COLO829 (cell line): ENCODE measurements around the gene OR2T3.
"Not testable (repeated sequence)": the region's sequence is repeated elsewhere in the genome, so short reads cannot be mapped to it uniquely, and the experiment has no call there.

Experiments
- DNase-seq: peaks from one replicate; pipeline ENCODE4 v3.0.0; 2012; ENCODE audit warnings: low spot score

The OR2T3 gene

DNA sequence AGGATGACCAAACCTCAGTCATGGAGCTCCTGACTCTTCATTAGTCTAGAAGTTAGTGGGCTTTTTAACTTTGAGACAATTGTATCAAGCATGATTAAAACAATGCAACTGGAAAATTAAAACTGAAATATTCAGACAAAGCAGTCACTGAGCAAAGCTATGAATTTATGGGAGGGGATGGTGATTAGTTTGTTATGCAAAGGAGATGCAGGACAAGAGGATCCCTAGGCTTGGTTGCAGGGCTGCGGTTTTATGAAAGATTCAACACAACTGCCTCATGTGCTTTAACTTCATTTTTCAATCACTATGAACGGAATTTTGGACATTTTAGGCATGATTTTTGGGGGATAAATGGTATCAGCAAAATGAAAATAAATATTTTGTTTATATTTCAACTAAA lies 1.0 kb upstream of the OR2T3 start:
- DNase-seq, result not testable (repeated sequence)

DNA sequence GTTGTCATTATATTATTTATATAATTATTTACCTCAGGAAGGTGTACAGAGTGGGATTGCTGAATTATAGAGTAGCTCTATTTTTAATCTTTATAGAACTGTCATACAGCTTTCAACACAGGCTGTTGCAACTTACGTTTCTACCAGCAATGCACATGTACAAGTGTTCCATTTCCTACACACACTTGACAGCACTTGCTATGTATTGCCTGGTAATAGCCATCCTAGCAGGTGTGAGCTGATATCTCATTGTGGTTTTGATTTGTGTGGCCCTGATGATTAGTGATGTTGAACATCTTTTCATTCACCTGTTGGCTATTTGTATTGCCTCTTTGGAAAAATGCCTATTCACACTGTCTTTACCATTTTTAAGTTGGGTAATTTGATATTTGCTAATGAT lies 2.5 kb downstream of the OR2T3 start:
- not testable (repeated sequence) for DNase-seq

DNA sequence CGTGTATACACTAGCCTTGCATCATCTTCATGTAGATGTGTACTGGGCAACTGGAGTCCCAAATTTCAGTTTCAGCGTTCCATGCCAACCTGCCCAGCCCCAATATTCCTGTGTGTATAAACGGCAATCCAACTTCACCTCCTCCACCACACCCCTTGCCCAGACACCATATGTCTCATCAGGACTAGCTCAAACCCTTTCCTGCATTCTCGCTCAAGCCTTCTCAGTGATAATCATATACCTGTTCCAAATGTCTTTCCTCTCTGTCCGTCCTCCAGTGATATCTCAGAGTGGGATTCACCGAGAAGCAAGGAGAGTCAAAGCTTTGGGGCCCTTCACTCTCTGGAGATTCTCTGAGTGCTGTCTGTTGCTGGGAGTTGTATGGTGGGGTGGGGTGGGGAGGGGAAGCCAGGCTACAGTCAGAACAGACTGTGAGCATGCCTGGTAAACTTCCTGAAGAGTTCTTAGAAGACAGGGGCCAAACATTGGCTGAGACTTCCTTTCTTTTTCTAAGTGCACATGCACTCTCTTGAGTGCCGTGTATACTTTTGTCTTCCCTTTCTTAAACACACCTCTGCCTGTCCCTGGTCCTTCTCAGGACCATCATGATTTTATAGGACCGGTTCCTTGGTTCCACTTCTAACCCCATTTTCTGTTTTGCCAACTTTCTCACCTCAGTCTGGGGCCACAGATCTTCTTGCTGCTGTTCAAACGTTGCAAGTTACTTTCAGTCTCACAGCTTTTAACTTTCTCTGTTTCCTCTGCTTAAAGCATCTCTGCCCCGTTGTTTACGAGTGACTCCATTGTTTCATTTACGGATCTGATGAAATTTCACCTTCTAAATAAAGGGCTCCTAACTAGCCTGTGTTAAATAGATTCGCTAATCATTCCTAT lies 8.8 kb downstream of the OR2T3 start:
- not testable (repeated sequence) for DNase-seq

DNA sequence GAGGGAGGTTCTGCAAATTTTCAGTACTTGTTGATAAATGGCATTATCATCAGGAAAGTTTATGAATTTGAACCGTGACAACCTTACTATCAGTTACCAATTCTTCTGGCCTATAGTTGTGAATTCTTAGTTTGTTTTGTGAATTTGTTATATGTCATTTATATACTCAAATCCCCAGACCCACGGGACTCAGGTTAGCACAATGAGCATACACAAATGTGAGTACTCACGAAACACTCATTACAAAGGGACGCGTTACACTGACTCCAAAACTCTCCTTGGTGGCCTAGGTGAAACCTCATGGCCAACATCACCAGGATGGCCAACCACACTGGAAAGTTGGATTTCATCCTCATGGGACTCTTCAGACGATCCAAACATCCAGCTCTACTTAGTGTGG lies 15.1 kb downstream of the OR2T3 start, which contains the start of gene OR2T5:
TSS of gene OR2T5 (plus strand) at position 301 of the 400 bp plus-strand sequence. CDS start at position 301, 0 bp downstream.
- not testable (repeated sequence) for DNase-seq

DNA sequence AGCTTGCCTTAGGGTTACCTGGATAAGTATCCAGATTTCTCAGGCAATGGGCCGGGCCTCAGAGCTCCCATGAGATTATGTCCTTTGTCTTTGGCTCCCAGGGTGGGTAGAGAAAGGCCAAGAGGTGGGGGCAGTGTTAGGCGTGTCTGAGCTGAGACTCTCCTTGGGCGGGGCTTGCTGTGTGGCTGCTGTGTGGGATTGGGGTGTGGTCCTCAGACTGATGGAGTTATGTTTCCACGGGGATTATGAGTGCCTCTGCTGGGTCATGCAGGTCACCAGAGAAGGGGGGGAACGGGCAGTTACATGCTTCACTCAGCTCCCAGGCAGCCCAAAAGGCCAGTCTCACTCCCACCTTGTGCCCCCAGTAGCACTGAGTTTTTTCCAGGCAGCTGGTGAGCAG lies 23.5 kb downstream of the OR2T3 start:
- DNase-seq, result not testable (repeated sequence)

DNA sequence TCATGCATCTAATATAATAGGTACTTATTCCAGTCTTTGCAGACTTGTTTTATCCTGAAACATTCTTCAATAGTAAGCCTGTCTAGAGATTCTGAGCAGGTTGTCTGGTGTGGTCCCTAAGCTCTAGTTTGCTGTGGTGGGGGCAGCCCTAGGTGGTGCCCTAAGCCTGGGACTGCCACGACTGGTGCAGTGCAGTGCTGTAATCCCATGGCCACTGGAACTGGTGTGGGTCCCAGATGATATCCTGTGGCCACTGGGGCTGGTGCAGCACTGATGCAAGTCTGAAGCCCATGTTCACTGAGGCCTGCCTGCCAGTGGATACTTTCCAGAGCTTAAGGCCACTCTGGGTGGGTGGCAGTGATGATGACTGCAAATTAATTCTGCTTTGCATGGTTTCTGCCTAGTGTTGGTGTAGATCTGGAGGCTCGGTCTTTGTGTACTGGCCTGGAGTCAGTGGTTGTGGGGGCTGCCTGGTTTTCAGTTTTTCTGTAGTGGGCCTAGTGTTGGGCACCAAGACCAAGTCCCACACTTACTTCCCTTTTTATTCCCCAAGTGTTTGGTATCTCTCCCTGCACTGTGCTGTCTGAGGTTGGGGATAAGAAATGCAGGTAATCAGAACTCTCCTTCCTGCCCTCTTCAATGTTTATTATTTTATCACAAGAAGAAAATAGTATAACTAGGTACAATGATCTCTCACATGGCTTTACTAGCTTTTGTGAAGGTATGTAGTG lies 27.3 kb downstream of the OR2T3 start:
- not testable (repeated sequence) for DNase-seq

DNA sequence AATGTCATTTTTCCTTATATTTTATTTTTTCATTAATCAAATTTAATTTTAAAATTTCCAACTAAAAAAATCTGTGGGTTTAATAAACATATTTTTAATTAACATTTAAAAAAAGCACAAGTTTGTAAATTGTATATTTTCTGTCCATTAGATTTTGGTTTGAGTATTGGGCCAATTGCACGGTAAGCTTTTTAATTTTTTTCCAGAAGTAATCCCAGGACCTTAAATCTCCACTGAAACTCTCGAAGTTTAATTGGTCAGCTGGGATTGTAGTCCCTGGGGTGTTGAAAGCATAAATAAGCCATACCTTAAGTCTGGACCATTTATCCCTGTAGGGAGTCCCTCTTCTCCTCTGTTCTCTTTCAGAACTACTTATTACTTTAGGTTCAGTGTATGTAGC lies 34.6 kb downstream of the OR2T3 start, which contains the start of gene OR2G6:
TSS of gene OR2G6 (plus strand) at position 301 of the 400 bp plus-strand sequence. CDS start 13,574 bp downstream, outside the sequence.
- not testable (repeated sequence) for DNase-seq

DNA sequence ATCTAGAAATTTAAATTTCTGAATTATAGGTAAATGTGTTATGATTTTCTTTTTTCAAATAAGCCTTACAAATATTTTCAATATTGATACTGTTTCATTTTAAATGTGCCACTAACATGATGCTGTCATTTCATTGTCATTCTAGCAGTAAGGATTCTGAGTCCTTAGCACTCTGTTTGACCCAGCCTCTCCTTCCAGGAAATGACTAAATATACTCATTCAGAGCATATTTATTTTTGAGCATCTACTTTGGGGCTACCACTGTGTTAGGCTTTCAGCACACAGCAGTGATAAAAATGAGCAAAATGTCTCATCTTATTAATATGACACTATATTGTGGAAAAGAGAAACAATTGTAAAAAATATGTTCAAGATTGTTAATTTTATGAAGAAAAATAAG lies 37.1 kb downstream of the OR2T3 start:
- DNase-seq, result not testable (repeated sequence)

DNA sequence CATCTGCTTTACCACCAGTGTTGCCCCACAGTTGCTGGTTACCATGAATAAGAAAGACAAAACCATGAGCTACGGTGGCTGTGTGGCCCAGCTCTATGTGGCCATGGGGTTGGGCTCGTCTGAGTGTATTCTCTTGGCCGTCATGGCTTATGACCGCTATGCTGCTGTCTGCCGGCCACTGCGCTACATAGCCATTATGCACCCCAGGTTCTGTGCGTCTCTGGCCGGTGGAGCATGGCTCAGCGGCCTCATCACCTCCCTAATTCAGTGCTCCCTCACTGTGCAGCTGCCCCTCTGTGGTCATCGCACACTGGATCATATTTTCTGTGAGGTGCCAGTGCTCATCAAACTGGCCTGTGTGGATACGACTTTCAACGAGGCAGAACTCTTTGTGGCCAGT lies 48.7 kb downstream of the OR2T3 start:
- no peak for DNase-seq
